ENCODE data around the gene IL2RA.
"Not testable (repeated sequence)": the region's sequence is repeated elsewhere in the genome, so short reads cannot be mapped to it uniquely, and the experiment has no call there.

Gene IL2RA

GRCh38 chr10:6062101-6062771, at the start of gene IL2RA:
Gene IL2RA (minus strand): TSS chr10:6062367. CDS start chr10:6062151, 216 bp downstream.
- peak; percentile 19 for DNase-seq

DNA sequence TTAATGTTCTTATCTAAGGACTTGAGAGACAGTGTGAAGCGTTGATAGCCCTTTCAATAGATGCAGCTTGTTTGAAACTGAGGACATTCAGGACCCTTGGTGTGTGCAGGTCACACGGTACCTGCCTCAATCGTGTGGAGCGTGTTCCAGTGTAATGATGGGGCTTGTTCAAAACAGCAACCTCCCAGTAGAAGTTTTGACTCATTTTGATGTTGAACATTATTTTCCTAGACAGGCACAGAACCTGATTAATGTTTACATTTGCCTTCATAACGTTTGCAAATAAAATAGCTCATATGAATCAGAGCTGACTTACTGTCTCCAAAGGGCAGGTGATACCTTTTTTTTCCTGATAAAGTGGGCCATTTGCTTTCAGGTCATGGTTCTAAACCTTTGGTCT, 48.0 kb upstream of the IL2RA start:
- DNase-seq: no peak

DNA sequence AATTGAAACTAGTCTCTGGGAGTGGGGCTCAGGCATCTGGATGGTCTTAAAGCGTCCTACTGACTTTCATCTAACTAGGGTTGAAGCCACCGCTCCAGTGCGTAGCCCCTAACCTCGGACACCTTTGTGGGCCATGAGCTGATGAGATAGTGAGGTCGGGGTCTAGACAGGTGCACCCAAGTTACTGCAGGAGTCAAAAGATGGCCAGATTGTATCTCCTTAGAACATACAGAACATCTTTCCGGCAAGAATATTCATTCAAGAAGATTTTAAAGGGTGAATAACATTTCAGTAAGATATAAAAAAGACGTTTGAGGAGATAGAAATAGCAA, 47.2 kb upstream of the IL2RA start:
- DNase-seq: no peak

- DNase-seq: no peak
Measured at GRCh38 chr10:6108631-6109443, 46.7 kb upstream of the IL2RA start.

- no peak for DNase-seq
Measured at GRCh38 chr10:6108072-6108471, 45.9 kb upstream of the IL2RA start.

GRCh38 chr10:6107616-6108015, 45.4 kb upstream of the IL2RA start:
- DNase-seq: not testable (repeated sequence)

DNA sequence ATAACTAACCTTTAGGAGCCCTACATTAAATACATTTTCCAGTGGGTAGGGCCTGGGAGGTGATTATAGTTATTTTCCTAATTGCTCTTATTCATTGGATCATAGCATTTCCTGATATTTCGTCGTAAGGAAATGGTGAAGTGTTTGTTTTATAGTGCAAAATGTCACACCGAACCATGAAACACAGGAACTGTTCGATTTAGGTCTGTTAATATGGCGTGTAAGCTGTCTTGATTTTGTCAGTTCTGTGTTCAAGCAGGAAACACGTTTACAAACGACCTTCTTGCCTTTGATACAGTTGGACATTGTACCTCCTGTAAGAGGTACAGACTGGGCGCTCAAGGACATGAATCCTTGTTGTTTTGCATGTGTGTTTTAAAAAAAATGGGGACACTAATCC, 41.4 kb upstream of the IL2RA start:
- no peak for DNase-seq

DNA sequence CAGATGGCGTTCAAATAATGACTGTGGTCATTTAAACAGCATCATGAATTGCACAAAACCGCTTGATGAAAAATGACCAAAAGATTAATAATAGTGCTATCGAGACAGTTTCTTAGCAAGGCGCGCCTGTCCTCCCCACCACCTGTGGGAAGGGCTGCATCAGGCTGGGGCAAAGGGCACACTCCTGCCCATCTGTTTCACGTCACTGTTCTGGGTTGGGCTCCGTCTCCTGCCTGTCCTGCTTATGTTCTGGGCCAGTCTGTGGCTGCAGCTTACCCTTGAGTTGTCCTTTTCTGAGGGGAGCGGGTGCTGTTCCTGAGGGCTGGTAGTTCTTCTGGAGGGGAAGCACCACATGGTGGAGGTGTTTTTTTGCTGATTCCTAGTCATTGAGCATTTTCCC, 40.0 kb upstream of the IL2RA start:
- DNase-seq: no peak

GRCh38 chr10:6101181-6101580, 39.0 kb upstream of the IL2RA start:
- no peak for DNase-seq

DNA sequence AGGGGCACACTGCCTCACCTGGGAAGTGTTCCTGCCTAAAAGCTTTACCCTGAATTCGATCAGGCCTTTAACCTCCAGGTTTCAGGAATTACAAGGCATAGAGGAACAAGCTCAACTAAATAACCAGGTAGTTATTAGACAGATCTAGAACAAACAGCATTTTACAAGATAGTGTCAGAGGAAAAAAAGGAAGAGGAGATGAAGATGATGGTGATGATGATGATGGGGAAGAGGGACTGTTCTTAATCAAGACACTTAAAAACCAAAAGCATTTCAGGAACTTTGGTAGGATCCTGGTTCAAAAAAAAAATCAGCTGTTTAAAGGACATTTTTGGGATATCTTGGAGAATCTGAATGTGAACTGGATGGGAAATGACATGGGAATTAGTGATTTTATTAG, 38.2 kb upstream of the IL2RA start:
- no peak for DNase-seq

DNA sequence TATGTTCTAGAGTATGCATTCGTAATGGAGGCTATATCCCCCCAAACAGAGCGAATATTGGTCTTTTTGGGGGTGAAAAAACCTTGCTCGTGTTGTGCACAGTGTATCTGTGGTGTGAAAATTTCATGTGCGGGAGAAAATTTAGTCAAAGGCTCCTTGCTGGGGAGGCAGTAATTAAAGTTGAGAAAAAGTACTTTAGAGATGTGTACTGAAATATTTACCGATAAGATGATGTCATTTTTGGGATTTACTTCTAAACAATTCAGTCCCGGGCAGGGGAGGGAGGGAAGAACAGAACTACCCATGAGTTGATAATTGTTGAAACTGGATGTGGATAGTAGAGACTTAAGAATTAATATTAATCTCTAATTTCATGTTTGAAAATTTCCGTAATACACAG, 36.0 kb upstream of the IL2RA start:
- DNase-seq: no peak

DNA sequence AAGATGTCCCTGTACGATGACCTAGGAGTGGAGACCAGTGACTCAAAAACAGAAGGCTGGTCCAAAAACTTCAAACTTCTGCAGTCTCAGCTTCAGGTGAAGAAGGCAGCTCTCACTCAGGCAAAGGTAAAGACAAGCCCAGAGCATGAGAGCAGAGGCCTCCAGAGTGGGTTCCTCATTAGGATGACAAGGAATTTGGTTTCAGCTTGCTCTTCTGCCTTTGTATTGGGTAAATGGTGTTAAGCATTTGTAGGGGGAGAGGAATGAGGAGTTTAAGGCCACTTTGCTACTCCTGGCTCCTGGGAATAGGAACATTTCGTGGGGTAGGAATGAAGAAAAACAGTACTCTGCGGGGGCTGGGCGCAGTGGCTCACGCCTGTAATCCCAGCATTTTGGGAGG, 34.9 kb upstream of the IL2RA start:
- no peak for DNase-seq

DNA sequence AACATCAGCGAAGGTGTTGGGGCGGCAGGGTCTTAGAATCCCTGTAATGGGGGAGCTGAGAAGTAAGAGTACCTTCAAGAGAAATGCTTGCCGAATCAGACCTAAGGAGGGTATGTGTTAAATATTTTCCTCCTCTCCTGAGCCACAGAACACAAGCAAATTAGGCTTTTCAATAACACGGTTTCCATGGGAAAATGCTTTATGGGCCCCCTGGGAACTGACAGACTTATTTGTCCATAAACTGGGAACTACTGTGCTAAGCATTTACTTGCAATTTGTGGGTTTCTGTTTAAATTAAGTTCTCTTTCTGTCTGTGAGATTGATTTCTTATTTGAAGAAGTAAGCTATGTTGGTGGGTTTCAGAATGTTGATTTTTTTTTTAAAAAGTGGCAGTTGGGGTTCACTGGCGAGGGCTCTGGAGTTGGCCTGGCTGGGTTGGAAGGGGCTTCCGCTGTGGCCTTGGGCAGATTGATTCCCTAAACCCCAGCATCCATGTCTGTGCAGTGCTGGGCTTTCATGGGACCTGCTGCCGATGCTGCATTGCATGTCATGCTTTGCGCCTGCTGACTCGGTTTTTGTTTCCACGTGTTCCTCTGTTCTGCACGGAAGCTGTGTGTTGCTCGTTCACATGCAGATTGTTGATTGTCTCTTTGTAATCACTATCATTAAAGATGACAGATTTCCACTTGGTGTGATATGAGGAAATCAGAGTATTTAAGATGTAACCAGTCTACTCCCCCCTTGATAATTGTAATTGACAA, 33.8 kb upstream of the IL2RA start:
- DNase-seq: no peak

GRCh38 chr10:6092731-6093130, 30.6 kb upstream of the IL2RA start:
- no peak for DNase-seq

- no peak for DNase-seq
Measured at GRCh38 chr10:6091630-6092029, 29.5 kb upstream of the IL2RA start.

DNA sequence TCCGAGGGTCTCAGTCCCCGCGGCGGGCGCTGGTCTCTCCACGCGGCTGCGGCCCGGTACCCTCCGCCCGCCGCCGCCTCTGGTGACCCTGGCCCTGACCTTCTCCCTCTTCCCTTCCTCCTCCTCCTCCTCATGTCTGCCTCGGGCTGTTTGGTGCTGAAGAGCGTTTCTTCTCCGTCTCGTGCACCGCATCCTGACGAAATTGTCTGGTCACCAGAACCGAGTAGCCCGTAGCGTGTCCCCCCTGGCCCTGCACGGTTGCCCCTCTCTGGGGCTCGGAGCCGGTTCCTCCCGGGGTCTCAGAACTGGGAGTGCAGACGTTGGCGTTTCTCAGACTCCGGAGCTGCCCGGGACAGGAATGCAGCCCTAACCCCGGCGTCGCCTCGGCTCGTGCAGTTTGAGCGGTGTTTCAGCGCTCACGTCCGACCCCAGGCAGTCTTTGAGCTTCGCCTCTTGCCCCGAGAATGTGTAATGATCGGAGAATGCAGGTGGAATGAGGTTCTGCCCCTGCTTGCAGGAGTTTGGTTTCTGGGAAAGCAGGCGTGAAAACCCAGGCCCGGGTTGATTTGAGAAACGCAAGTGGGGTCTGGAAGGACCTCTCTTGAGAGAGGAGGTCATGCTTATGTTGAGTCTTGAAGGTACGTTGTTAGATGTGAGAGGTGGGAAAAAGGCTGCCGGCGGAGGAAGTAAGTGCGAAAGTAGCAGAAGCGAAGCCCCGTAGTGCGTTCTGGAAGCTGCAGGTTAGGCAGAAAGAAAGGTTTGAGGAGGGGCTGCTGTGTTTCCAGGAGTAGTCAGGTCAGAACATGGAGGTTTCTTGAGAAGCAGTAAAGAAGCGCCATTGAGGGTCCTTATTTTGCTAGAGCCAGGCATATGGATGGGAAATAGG, 27.4 kb upstream of the IL2RA start:
- DNase-seq: no peak

GRCh38 chr10:6088721-6089333, 26.7 kb upstream of the IL2RA start, which contains the start of gene RBM17:
Gene RBM17 (plus strand): TSS chr10:6089034. CDS start chr10:6097066, 8,032 bp downstream.
- DNase-seq: peak; percentile 93

DNA sequence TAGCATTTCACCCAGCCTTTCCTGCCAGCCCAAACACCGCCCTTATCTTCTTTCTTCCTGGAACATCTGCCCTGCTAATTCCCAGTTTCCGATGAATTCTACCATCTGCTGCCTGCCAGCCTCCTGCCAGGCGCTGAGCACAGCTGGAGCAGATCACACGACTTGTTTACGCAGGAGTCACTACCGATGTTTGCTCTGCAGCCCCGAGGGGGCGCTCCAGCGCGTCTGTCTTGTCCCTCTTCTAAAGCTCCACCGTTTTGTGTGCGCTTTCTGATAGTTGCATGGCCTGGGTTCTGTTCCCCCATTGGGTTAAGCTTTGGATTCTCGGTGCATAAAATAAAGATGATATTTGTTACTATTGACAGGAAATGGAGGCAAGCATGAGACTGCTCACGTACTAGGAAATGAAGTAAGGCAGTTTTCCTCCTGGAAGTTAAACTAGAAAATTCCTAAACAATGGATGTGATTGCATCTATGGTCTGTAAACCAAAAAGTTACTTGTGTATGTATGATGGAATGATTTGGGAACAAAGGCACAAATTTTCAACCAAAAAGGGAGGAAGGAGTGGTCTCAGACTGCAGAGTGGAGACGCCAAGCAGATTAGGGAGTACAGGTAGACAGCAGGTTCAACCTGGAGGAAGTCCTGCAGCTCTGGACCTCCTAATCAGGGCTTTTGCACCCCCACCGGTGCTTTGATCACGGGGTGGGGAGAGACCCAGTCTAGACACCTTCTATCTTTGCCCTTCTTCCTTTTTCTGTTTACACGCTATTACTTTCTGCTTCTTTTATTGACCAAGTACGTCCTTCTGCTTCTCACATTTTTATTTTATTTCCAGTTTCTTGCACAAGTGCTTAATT, 24.4 kb upstream of the IL2RA start:
- DNase-seq: peak; percentile 84

DNA sequence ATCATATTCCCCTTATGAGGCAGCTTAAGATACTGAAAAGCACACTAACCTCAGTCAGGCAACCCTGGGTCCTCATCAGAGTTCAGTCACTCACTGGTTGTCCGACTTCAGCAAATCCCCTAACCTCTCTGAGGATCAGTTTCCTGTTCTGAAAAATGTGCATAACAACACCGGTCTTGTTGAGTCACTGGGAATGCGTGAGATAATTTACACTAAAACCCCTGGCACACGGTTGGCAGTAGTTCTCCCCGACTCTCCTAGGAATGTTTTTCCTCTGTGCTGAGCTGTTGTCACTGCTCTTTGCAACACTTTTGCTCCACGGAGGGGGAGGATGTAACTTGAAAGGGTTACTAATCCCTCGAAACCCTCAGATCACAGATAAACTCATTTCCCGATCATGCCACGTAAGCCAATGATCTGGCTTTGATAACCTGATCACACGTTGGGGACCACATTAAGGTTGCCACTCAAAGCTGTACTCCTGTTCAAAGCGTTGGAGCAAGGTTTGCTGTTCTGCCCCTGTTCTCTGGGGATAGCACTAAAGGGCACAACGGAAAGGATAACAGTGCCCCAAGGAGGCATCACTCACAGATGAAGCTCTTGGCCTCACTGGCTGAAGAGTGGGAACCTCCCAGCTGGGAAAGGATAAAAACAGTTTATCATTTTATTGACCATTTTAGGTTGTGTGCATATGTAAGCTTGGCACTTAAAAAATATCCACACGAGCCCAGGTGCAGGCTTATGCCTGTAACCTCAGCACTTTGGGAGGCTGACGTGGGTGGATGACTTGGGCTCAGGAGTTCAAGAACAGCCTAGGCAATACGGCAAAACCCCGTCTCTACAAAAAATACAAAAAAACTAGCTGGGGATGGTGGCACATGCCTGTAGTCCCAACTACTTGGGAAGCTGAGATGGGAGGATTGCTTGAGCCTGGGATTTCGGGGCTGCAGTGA, 21.6 kb upstream of the IL2RA start:
- DNase-seq: no peak
